Activated T-cell treated with anti-CD3 and anti-CD28 coated beads, Interleukin-2, amount 50 U/mL, for 4 hours (primary cell): Measurements from ENCODE around the gene GAGE10. TPM values are rescaled to one million over a fixed set of nuclear protein-coding genes. Genes with fewer than 3 reads are reported as not detected.
"Not testable (repeated sequence)": the region's sequence is repeated elsewhere in the genome, so short reads cannot be mapped to it uniquely, and the experiment has no call there.

Experiments
- ATAC-seq, 2 donors: fragments of 200-7000 bp; cut with Tn5 transposase; one replicate each; pipeline ENCODE4 v1.10.0; 2021
- DNase-seq: peaks from one replicate; pipeline ENCODE4 v3.0.0-alpha.2; 2020
- H3K27me3 Mint-ChIP-seq: one replicate; pipeline ENCODE4 v1.8.0; 2021; ENCODE audit warnings: low read depth, mixed read lengths
- H3K36me3 Mint-ChIP-seq: one replicate; pipeline ENCODE4 v1.8.0; 2022; ENCODE audit warnings: mixed read lengths; ENCODE audit not compliant: insufficient read depth
- H3K4me1 Mint-ChIP-seq: one replicate; pipeline ENCODE4 v1.8.0; 2021; ENCODE audit warnings: low read depth, mixed read lengths
- H3K4me3 Mint-ChIP-seq: one replicate; pipeline ENCODE4 v1.8.0; 2021; ENCODE audit warnings: mild to moderate bottlenecking, moderate library complexity, mixed read lengths
- H3K9me3 Mint-ChIP-seq: one replicate; pipeline ENCODE4 v1.8.0; 2021; ENCODE audit warnings: mixed read lengths
- total RNA-seq, 3 donors: library from RNA; stranded (reverse); gene quantifications; one replicate each; pipeline ENCODE4 v1.2.1, GENCODE V29; 2021

The GAGE10 gene
- total RNA-seq, 3 donors from 2014 or later, result not detected

- ATAC-seq (no peak), DNase-seq (no peak)
- Mint-ChIP-seq H3K36me3 (no peaks in the 10 kb centered on the region), H3K4me1 (peaks cover 35% of the 10 kb centered on the region), H3K4me3 (no peak overlapping the region), H3K27me3 (no peaks in the 10 kb centered on the region), H3K9me3 (no peaks in the 10 kb centered on the region)
These were observed 15.8 kb upstream of the GAGE10 start for GRCh38 chrX:49287665-49288064.

- no peaks in the 10 kb centered on the region for H3K27me3 Mint-ChIP-seq
- DNase-seq, result no peak
- no peak overlapping the region for H3K4me3 Mint-ChIP-seq
- H3K36me3 Mint-ChIP-seq, result no peaks in the 10 kb centered on the region
- H3K9me3 Mint-ChIP-seq, result no peaks in the 10 kb centered on the region
- ATAC-seq, result no peak
- H3K4me1 Mint-ChIP-seq, result peaks cover 35% of the 10 kb centered on the region
These were observed 13.2 kb upstream of the GAGE10 start for GRCh38 chrX:49290215-49290614.

- Mint-ChIP-seq H3K36me3 (no peaks in the 10 kb centered on the region), H3K9me3 (no peaks in the 10 kb centered on the region), H3K4me1 (peaks cover 35% of the 10 kb centered on the region), H3K4me3 (no peak overlapping the region), H3K27me3 (no peaks in the 10 kb centered on the region)
- DNase-seq (peak; percentile 66), ATAC-seq (peak; percentile 77)
These were observed 11.7 kb upstream of the GAGE10 start for GRCh38 chrX:49291615-49292337.

DNA sequence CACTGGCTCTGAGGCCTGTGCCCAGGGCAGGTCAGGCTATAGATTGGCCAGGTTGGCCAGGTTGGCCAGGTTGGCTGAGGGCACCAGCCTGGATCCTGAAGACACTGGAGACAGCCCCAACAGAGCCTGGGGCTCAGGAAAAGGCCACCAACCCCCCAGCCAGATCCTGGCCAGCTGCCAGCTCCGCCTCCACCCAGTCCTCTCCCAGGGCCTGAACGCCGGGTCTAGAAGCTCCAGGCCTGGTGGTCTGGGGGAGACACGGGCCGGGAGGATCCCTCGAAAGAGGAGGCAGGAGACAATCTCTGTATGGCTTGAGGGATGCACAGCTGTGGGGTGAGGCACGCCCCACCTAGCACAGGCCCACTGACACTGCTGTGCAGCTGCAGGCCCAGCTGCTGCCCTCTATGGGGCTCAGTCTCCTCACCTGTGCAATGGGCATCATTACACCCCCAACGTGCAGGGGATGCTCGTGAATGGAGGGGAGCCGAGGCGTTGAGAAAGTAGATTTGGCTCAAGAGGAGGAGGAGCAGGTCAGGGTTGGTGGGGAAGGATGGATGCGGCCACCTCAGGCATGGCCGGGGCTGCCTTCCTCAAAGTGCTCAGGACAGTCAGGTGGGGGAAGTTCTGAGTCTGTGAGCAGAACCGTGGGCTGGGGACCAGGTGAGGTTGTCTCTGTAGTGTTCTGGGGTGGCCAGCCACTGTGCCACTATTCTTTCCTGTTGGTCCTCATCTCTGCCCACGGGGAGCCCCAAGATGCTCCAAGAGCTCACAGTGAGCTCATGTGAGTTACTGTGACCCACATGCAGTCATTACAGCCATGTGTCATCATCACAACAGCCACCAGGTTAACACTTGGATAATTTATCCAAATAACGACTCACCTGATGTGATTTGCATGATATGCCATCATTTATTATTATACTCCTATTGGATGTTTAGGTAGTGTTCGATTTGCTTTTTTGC, 10.8 kb upstream of the GAGE10 start:
- no peaks in the 10 kb centered on the region for H3K9me3 Mint-ChIP-seq
- peaks cover 31% of the 10 kb centered on the region for H3K4me1 Mint-ChIP-seq
- H3K36me3 Mint-ChIP-seq, result no peaks in the 10 kb centered on the region
- ATAC-seq, result peak; percentile 55 to 58
- DNase-seq, result no peak
- no peaks in the 10 kb centered on the region for H3K27me3 Mint-ChIP-seq
- H3K4me3 Mint-ChIP-seq, result no peak overlapping the region

DNA sequence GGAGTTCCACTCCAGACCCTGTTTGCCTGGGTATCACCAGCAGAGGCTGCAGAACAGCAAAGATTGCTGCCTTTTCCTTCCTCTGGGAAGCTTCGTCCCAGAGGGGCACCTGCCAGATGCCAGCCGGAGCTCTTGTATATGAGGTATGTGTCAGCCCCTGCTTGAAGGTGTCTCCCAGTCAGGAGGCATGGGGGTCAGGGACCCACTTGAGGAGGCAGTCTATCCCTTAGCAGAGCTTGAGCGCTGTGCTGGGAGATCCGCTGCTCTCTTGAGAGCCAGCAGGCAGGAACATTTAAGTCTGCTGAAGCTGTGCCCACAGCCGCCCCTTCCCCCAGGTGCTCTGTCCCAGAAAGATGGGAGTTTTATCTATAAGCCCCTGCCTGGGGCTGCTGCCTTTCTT, 4.2 kb upstream of the GAGE10 start:
- H3K27me3 Mint-ChIP-seq, H3K4me3 Mint-ChIP-seq, DNase-seq, H3K36me3 Mint-ChIP-seq, H3K4me1 Mint-ChIP-seq, ATAC-seq, H3K9me3 Mint-ChIP-seq: not testable (repeated sequence)

- ATAC-seq, result no peak
- H3K36me3 Mint-ChIP-seq, result no peaks in the 10 kb centered on the region
- H3K4me3 Mint-ChIP-seq, result no peak overlapping the region
- DNase-seq, result no peak
- no peaks in the 10 kb centered on the region for H3K27me3 Mint-ChIP-seq
- no peaks in the 10 kb centered on the region for H3K9me3 Mint-ChIP-seq
- H3K4me1 Mint-ChIP-seq, result no peaks in the 10 kb centered on the region
These were observed 2.7 kb upstream of the GAGE10 start for GRCh38 chrX:49300703-49301102.

DNA sequence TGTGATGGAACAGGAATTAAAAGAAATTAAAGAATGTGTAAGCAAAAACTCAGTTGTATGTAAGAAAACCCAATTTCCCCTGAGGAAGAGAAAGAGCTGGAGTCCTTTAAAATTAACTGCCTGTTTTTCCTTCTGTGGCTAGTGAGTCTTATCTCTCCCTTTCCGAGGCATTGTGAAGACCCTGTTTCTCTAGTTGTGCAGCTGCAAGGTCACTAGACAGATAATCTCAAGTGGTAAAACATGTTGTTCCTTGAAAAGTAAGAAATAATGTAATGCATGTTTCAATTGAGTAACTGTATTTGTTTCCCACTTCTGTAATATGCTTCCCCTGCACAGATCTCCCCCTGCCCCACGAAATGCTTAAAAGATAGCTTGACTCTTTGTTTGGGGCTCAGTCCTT, 4.3 kb downstream of the GAGE10 start:
- DNase-seq, H3K36me3 Mint-ChIP-seq, H3K27me3 Mint-ChIP-seq, H3K4me3 Mint-ChIP-seq, H3K9me3 Mint-ChIP-seq, ATAC-seq: not testable (repeated sequence)
- H3K4me1 Mint-ChIP-seq, result peaks cover 20% of the 10 kb centered on the region

DNA sequence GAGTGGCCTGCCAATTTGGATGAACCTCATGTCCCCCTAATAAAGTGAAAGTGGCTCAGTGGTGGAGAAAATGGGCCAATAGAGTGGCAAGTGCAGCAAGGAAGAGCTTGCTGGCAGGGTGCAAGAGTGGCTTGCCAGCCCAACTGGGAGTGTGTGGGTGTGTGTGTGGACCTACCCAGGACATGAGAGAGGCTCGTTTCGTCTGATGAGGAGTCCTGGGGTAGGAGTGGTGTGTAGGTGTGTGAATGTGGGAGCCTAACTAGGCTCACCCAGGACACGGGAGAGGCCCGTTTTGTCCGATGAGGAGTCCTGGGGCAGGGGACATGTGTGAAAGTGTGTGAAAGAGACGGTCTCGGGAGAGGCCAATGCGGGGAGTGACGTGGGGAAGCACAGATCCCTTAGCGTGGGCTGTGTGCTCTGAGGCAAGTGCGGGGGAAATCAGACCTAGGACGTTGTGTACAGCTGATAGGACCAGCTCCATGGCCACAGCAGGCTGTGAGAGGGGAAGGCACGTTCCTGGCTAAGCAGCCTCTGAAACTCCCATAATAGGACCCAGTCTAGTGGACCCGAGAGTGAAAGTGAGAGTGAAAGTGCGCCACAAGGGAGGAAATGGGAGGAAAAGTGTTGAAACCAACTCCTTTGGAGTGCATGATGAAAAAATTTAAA, 5.3 kb downstream of the GAGE10 start:
- H3K9me3 Mint-ChIP-seq, result no peaks in the 10 kb centered on the region
- H3K27me3 Mint-ChIP-seq, result no peaks in the 10 kb centered on the region
- H3K4me1 Mint-ChIP-seq, result peaks cover 20% of the 10 kb centered on the region
- ATAC-seq (peak; percentile 69 to 74), DNase-seq (peak; percentile 12)
- H3K36me3 Mint-ChIP-seq, result no peaks in the 10 kb centered on the region
- H3K4me3 Mint-ChIP-seq, result peak overlapping the region; percentile 75

GRCh38 chrX:49309401-49309981, 6.0 kb downstream of the GAGE10 start:
- ATAC-seq (peak; percentile 55 to 72), DNase-seq (no peak)
- Mint-ChIP-seq H3K9me3 (no peaks in the 10 kb centered on the region), H3K36me3 (no peaks in the 10 kb centered on the region), H3K27me3 (no peaks in the 10 kb centered on the region), H3K4me1 (peaks cover 20% of the 10 kb centered on the region), H3K4me3 (peak overlapping the region; percentile 75)

GRCh38 chrX:49310371-49310770, 6.9 kb downstream of the GAGE10 start:
- Mint-ChIP-seq H3K36me3 (no peaks in the 10 kb centered on the region), H3K4me1 (peaks cover 20% of the 10 kb centered on the region), H3K27me3 (no peaks in the 10 kb centered on the region), H3K4me3 (no peak overlapping the region), H3K9me3 (no peaks in the 10 kb centered on the region)
- ATAC-seq (no peak), DNase-seq (no peak)

- Mint-ChIP-seq H3K9me3 (no peaks in the 10 kb centered on the region), H3K36me3 (no peaks in the 10 kb centered on the region), H3K4me1 (peaks cover 20% of the 10 kb centered on the region), H3K27me3 (no peaks in the 10 kb centered on the region), H3K4me3 (no peak overlapping the region)
- DNase-seq, result no peak
- no peak for ATAC-seq
These were observed 8.7 kb downstream of the GAGE10 start for GRCh38 chrX:49312176-49312575.

DNA sequence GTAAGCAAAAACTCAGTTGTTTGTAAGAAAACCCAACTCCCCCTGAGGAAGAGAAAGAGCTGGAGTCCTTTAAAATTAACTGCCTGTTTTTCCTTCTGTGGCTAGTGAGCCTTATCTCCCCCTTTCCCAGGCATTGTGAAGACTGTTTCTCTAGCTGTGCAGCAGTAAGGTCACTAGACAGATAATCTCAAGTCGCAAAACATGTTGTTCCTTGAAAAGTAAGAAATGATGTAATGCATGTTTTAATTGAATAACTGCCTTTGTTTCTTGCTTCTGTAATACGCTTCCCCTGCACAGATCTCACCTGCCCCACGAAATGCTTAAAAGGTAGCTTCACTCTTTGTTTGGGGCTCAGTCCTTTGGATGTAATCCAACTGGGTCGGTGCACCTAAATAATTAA, 12.6 kb downstream of the GAGE10 start:
- H3K4me1 Mint-ChIP-seq, result no peaks in the 10 kb centered on the region
- H3K9me3 Mint-ChIP-seq, result no peaks in the 10 kb centered on the region
- no peaks in the 10 kb centered on the region for H3K27me3 Mint-ChIP-seq
- no peaks in the 10 kb centered on the region for H3K36me3 Mint-ChIP-seq
- no peak for DNase-seq
- no peak overlapping the region for H3K4me3 Mint-ChIP-seq
- ATAC-seq, result no peak

- not testable (repeated sequence) for ATAC-seq, H3K27me3 Mint-ChIP-seq, H3K4me3 Mint-ChIP-seq, H3K9me3 Mint-ChIP-seq, DNase-seq, H3K4me1 Mint-ChIP-seq, H3K36me3 Mint-ChIP-seq
These were observed 18.3 kb downstream of the GAGE10 start, which contains the start of gene GAGE12J for GRCh38 chrX:49321737-49322136. Gene GAGE12J, plus strand, starts transcription at chrX:49322037. Its CDS starts 1,157 bp downstream, at chrX:49323194.

- not testable (repeated sequence) for H3K9me3 Mint-ChIP-seq, H3K36me3 Mint-ChIP-seq, H3K27me3 Mint-ChIP-seq, H3K4me1 Mint-ChIP-seq, DNase-seq, ATAC-seq, H3K4me3 Mint-ChIP-seq
These were observed 18.8 kb downstream of the GAGE10 start for GRCh38 chrX:49322266-49322665.
